Measurements from ENCODE around the gene YWHAG. TPM values are rescaled to one million over a fixed set of nuclear protein-coding genes. Genes with fewer than 3 reads are reported as not detected.
"Not testable (repeated sequence)": the region's sequence is repeated elsewhere in the genome, so short reads cannot be mapped to it uniquely, and the experiment has no call there.

YWHAG gene
- total RNA-seq, 6 donors from 2014 or later = 51.3 to 114 (median 73.4) TPM

DNA sequence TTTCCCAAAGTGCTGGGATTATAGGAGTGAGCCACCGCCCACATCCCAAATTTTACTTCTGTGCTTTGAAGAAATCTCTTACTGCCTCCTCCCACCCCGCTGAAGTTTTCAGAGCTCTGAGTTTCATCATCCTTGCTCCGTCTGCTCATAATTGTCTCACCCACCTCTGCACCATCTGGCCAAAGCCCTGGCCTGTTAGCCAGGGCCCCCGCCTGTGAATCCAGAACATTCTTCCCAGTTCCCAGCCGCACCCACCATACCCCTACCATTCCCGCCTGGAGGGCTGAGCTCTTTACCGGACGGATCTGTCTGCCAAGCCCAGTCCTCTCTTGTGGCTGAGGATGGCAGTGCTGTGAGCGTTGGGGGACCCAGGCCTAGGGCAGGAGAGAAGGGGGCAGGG lies 36.2 kb upstream of the YWHAG start:
- Histone ChIP-seq H3K36me3 (no peaks in the 10 kb centered on the region), H3K4me1 (peaks cover 18 to 35% (median 24%) of the 10 kb centered on the region in 4 donors), H3K4me3 (no peak overlapping the region), H3K27ac (no peak overlapping the region), H3K9me3 (no peaks in the 10 kb centered on the region), H3K27me3 (no peaks in the 10 kb centered on the region)
- no peak for ATAC-seq (ENCODE audit: low FRiP score in 2 of 2)
- TF ChIP-seq, protein P1, sequence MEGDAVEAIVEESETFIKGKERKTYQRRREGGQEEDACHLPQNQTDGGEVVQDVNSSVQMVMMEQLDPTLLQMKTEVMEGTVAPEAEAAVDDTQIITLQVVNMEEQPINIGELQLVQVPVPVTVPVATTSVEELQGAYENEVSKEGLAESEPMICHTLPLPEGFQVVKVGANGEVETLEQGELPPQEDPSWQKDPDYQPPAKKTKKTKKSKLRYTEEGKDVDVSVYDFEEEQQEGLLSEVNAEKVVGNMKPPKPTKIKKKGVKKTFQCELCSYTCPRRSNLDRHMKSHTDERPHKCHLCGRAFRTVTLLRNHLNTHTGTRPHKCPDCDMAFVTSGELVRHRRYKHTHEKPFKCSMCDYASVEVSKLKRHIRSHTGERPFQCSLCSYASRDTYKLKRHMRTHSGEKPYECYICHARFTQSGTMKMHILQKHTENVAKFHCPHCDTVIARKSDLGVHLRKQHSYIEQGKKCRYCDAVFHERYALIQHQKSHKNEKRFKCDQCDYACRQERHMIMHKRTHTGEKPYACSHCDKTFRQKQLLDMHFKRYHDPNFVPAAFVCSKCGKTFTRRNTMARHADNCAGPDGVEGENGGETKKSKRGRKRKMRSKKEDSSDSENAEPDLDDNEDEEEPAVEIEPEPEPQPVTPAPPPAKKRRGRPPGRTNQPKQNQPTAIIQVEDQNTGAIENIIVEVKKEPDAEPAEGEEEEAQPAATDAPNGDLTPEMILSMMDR (IDR thresholded peaks at IDR 0.05) = no peak
- TF ChIP-seq EP300 (IDR thresholded peaks at IDR 0.05) (no peak), POLR2AphosphoS5 (IDR thresholded peaks at IDR 0.05) (no peak), POLR2A (IDR thresholded peaks at IDR 0.05) (no peak)
- DNase-seq = no peak
- WGBS, 2 donors = 89 to 90% methylated on average over 9 of the region's 9 CpGs

- H3K27me3 ChIP-seq = no peaks in the 10 kb centered on the region
- H3K27ac ChIP-seq = peak overlapping the region; percentile 65 to 92 (median 86)
- H3K9me3 ChIP-seq = no peaks in the 10 kb centered on the region
- TF ChIP-seq POLR2AphosphoS5 (IDR thresholded peaks at IDR 0.05) (peak; percentile 80 to 81), EP300 (IDR thresholded peaks at IDR 0.05) (no peak), POLR2A (IDR thresholded peaks at IDR 0.05) (peak in 2 of 4 donors; percentile 48 to 92)
- TF ChIP-seq, protein P1 (IDR thresholded peaks at IDR 0.05) = peak in 4 of 6 experiments; percentile 10 to 28 (median 22)
- H3K36me3 ChIP-seq = no peaks in the 10 kb centered on the region
- ATAC-seq (ENCODE audit: low FRiP score in 2 of 2) = peak; percentile 92 to 95
- peak; percentile 94 to 99 for DNase-seq
- H3K4me1 ChIP-seq = peaks cover 18 to 35% (median 24%) of the 10 kb centered on the region in 4 donors
- peak overlapping the region; percentile 48 to 87 (median 85) for H3K4me3 ChIP-seq
- WGBS, 2 donors = 22 to 44% methylated on average over 7 to 16 of the region's 99 CpGs
Measured at GRCh38 chr7:76393116-76394031, 34.6 kb upstream of the YWHAG start.

DNA sequence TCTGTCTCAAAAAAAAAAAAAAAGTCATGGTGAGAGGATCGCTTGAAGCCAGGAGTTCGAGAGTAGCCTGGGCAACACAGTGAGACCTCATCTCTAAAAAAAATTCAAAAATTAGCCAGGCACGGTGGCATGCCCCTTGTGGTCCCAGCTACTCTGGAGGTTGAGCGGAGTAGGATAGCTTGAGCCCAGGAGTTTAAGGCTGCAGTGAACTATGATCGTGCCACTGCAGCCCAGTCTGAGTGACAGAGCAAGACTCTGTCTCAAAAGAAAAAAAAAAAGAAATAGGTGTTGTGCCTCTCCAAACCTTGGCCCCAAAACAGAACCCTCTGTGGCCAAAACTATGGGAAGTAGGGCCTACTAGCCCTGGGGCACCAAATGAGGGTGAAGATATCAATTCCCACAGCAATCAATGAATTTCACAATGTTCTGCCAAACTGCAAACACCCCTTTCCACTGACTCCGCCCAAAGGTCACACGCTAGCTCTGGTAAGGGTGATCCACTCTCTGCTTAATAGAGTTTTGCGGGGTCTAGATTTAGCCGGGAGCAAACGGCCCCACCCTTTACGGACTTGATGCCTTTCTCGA lies 33.8 kb upstream of the YWHAG start:
- TF ChIP-seq POLR2A (IDR thresholded peaks at IDR 0.05) = no peak
- no peak for TF ChIP-seq EP300 (IDR thresholded peaks at IDR 0.05)
- TF ChIP-seq, protein P1 (IDR thresholded peaks at IDR 0.05) = no peak
- TF ChIP-seq POLR2AphosphoS5 (IDR thresholded peaks at IDR 0.05) = no peak
- Histone ChIP-seq H3K36me3 (no peaks in the 10 kb centered on the region), H3K4me3 (peak overlapping the region in 3 of 4 donors; percentile 84 to 87 (median 86)), H3K9me3 (no peaks in the 10 kb centered on the region), H3K4me1 (peaks cover 15 to 31% (median 21%) of the 10 kb centered on the region in 4 donors), H3K27me3 (no peaks in the 10 kb centered on the region), H3K27ac (peak overlapping the region; percentile 65 to 92 (median 86))
- ATAC-seq (ENCODE audit: low FRiP score in 2 of 2) (no peak), DNase-seq (no peak)
- WGBS, 2 donors = 39 to 48% methylated on average over 11 of the region's 12 CpGs

DNA sequence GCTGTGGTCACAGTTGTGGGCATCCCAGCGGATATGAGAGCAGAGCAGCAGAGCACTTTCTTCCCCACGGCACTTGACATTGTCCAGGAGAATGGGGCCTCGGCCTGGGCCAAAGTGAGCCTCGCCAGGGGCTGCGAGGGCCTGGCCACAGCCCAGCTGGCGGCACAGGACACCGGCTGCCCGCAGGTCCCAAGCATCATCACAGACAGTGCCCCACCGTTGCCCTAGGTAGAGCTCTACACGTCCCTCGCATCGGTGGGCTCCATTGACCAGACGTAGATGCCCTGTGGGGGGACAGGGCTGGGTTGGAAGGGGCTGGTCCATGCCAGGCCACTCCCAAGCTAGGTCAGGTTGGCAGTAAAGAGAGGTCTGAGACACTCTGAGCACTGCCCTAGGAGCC lies 31.3 kb upstream of the YWHAG start:
- TF ChIP-seq POLR2A (IDR thresholded peaks at IDR 0.05) = no peak
- TF ChIP-seq EP300 (IDR thresholded peaks at IDR 0.05) = no peak
- TF ChIP-seq, protein P1 (IDR thresholded peaks at IDR 0.05) = no peak
- no peak for TF ChIP-seq POLR2AphosphoS5 (IDR thresholded peaks at IDR 0.05)
- 96% methylated on average over 11 to 12 of the region's 13 CpGs for WGBS, 2 donors
- Histone ChIP-seq H3K27me3 (no peaks in the 10 kb centered on the region), H3K27ac (no peak overlapping the region), H3K4me3 (no peak overlapping the region), H3K9me3 (no peaks in the 10 kb centered on the region), H3K4me1 (peaks cover 5 to 16% (median 12%) of the 10 kb centered on the region in 4 donors), H3K36me3 (no peaks in the 10 kb centered on the region)
- DNase-seq (no peak), ATAC-seq (ENCODE audit: low FRiP score in 2 of 2) (no peak)

- not testable (repeated sequence) for ATAC-seq (ENCODE audit: low FRiP score in 2 of 2); H3K36me3 ChIP-seq
- WGBS, 2 donors = 90 to 98% methylated on average over 6 of the region's 6 CpGs
Measured at GRCh38 chr7:76387789-76388188, 29.0 kb upstream of the YWHAG start.

More at GRCh38 chr7:76387789-76388188, 29.0 kb upstream of the YWHAG start:
- H3K4me1 ChIP-seq, H3K9me3 ChIP-seq, DNase-seq, H3K27me3 ChIP-seq, H3K27ac ChIP-seq, H3K4me3 ChIP-seq: not testable (repeated sequence)
